Fibroblast of skin of left biceps (primary cell): Measurements from ENCODE around the gene ARF3.
"Not testable (repeated sequence)": the region's sequence is repeated elsewhere in the genome, so short reads cannot be mapped to it uniquely, and the experiment has no call there.

Experiments
- DNase-seq, 2 experiments: peaks; one replicate each; pipeline ENCODE4 v3.0.0-alpha.2; 2013; ENCODE audit warnings: low read depth in 2 of 2

Gene ARF3

DNA sequence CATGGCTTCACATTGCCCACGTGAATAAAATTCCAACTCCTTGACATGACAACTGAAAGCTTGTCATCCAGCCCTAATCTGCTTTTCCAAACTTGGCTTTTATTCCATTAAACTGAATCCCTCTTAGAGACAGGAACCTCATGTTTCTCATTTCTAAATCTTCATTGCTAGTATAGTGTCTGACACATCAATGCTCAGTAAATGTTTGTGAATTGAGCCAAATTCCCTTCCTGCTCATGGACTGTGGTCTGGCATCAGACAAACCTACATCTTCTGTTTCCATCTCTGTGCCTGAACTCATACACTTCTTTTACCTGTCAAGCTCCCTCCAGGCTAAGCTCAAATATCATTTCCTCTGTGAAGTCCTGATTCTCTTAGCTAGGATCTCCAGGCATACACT is 27.7 kb downstream of the ARF3 start:
- no peak for DNase-seq

DNA sequence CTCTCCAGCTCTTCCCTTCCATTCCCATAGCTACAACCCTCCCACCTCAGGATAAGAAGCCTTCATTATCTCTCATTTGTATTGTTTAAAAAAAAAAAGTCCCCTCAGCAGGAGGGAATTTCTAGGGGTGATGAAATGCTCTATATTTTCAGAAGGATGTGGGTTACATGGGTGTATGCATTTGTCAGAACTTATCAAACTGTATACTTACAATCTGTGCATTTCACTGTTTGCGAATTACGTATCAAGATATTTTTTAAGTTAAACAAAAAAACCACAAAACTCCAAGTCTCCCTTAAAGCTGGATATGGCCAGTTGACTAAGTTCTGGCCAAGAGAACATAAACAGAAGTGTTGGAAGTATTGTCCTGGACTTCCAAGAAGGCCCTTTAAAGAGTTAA is 30.0 kb downstream of the ARF3 start:
- peak; percentile 15 to 25 for DNase-seq

DNA sequence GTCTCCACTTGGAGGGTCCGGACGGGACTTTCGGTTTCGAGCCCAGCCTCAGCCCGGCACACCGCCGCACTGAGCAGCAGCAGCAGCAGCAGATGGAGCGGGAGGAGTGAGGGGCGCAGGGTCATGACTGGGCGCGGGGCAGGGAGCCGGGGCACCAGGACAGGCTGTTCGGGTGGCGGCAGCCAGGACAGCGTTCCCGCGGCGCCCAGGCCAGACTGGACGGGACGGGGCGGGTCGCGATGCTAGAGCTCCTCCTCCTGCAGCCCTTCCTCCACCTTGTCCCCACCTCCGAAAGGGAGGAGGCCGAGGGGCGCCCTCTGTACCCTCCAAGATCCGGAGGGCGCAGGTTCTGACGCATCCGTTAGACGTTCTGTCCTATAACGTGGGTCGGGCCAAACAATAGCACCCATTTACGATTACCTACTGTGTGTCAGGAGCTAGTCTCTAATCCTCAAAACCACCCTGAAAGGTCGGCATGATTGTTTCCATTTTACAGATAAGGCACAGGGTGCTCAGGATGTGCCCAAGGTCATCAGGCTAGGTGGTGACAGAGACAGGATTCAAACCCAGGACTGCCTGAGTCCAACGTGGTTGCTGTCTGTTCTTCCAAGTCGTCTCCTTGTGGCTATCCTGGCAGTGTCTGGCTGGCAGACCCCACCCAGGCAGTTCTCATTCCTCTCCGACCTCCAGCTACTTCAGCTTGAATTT is 31.8 kb downstream of the ARF3 start, which contains the start of gene FKBP11:
Gene FKBP11, minus strand, starts transcription at position 189 of the 708 bp plus-strand sequence. Its CDS starts 64 bp downstream, at position 125.
- peak; percentile 12 to 25 for DNase-seq

DNA sequence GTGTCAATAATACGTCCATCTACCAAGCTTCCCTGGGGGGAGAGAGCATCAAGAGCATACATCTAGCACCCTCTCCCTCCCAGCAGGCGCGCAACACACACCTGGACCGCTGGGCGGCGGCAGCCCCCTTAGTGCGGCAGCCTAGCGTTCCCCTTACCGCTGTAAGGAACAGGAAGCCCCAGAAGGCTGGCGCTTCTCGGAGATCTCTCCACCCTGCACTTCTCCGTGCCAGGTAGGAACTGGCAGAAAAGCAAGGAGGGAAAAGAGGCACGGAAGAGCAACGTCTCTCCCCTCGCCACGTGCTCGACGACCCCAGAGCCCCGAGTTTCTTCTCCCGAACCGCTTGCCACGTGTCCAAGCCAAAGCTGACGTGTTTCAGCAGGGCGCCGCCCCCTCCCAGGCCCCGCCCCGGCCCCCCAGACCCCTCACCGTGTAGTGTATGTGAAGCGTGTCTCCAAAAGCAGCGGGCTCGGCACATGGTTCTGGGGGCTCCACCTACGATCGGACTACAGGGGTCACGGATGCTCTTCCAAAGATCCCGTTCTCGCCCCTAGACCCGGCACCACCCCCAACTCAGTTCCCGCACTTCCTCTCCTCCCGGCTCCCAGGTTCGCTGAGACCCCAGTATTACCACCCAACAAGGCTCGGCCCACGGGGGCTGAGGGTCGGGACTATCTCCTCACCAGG is 32.5 kb downstream of the ARF3 start:
- DNase-seq: peak; percentile 9 to 12

DNA sequence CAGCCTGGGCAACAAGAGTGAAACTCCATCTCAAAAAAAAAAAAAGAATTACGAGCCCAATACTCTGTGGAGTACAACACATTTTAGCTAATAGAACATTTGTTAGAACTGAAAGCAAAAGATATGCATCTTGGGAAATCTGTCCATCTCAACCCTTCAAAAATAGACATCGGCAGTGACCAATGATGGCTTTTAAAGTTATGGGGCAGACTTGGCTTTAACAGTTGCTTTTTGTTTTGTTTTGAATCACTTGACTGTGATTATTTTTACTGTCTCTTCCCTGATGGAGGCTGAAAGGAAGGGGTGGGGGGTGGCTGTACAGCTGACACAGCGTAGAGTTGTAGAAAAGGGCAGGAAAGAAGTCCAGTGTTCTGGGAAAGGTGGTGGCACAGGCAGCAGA is 34.2 kb downstream of the ARF3 start:
- DNase-seq: no peak

DNA sequence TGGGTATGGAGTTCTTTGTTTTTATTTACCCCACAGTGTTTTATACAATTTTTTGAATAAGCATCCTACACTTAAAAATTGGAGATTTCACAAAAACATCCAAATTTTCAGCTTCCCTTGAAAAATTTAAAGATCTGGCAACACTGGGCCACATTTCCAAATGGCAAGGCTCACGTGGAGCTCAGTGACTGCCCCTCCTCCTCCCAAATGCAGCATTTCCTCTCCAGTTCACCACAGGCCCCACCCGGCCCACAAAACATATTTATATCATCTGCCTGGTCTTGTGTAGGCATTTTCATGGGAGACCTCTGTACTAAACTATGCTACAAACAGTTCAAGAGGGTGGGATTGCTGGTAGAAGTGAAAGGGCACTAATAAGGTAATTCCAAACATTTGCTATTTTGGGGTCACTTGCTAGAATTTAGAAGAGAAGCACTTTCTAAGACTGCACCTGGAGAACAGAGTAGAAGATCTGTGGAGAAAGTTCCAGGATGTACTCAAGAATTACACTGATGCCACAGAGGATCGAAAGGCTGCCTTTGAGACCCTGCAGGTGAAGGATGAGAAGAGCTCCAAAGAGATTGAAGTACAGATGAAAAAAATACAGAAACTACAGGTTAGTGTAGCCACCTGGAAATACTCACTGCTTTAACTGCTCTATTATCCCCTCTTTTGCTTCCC is 39.3 kb downstream of the ARF3 start:
- no peak for DNase-seq

DNA sequence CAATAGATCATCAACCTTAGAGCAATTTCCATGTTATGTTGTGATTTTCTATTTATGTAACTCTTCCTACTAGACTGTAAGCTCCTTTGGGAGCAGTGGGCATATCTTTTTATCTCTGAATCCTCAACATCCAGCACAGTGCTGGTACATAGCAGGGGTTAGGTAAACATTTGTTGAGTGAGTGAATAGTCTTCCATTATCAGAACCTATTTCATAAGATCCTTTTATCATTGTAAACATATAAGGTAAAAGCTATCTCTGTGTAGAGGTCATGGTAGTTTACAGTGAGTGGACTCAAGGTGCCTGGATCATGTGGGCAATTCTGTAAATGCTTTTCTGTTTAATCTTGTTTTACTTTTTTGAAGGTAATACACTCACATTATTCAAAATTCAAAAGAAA is 47.1 kb downstream of the ARF3 start:
- DNase-seq: no peak

DNA sequence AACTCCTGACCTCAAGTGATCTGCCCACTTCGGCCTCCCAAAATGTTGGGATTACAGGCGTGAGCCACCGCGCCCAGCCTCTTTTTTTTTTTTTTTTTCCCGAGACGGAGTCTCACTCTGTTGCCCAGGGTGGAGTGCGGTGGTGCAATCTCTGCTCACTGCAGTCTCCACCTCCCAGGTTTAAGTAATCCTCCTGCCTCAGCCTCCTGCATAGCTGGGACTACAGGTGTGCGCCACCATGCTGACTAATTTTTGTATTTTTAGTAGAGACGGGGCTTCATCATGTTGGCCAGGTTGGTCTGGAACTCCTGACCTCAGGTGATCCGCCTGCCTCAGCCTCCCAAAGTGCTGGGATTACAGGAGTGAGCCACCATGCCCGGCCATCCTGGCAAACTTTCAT is 47.6 kb downstream of the ARF3 start:
- DNase-seq: not testable (repeated sequence)

DNA sequence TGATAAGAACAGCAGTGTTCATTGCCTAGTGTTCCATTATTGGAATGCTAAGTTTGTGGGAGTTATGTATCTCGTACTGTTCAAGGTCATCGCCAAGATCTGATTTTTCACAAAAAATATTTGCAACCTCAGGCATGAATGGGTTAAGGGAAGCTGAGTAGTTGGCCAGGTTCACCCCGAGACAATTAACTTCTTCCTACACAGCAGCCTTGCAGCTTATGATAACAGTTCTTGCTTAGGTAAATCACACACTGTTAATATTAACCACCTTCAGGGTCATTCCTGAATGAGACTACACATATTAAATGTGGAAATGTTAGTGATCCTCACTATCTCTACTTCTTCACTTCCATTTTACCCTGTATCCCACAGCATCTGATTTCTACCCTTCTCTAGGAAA is 50.0 kb downstream of the ARF3 start:
- DNase-seq: no peak

DNA sequence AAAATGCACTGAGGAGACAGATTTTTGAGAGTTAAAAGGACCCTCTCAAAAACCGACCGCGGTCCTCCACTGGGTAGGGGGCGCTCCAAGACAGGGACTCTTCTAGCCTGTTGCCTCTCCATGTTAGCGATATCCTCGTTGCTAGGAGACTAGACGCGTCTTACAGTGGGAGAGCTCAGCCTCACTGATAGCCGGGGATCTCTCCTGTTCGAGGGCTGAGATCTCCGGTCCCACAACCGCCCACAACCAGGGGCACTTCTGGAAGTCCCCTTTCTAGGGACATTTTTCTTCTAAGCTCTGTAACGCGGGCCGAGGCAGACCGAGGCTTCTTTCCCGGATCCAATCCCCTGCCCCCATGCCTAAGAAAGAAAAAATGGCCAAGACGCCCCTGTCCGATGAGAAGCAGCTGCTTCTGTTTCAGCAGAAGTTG is 53.3 kb downstream of the ARF3 start:
- DNase-seq: peak; percentile 57 to 61

DNA sequence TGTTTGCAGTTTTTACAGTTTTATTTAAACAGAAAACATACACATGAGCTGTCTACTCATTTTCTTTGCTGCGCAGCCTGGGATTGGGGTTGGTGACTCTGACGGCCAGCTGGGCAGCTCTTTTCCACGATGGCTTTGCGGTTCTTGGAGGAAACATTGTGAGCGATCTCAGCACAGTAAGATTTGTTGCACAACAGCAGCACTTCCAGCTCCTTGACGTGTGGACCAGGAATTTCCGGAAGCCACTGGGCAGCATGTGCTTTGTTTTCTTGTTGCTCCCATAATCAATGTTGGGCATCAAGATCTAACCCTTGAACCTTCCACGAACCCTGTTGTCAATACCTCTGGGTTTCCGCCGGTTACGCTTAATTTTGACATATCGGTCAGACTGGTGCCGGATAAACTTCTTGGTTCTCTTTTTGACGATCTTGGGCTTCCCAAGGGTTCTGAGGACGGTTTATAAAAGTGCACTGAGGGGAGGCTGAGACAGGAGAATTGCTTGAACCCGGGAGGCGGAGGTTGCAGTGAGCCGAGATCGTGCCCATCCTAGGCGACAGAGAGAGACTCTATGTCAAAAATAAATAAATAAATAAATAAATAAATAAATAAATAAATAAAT is 53.8 kb downstream of the ARF3 start:
- no peak for DNase-seq

DNA sequence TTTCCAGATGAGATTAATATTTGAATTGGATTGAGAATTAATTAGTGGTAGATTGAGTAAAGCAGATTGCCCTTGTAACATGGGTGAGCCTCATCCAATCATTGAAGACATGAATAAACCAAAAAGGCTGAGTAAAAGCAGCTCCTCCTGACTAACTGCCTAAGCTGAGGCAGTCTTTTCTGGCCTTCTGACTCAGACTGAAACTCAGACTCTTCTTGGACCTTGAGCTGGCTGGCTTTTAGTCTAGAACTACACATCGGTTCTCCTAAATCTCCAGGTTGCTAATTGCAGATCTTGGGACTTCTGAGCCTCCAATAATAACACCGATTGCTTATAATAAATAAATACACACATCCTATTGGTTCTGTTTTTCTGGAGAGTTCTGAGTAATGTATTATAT is 56.0 kb downstream of the ARF3 start:
- DNase-seq: no peak

DNA sequence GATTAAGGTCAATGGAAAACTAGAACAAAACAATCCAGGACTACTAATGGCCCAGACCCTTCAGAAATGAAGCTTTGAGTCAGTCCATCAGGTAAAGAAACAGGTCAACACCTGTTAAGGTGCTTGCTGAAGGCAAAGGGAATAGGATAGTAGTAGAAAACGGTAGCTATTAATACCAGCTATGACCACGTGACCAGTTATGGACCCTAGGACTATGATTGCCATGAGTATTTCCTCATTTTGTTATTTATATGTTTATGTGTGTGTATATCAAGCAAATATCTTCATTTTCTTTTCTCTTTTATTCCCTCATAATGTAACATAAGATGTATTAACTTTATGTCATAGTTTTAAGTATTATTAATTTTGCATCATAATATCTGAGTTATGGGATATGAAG is 57.6 kb downstream of the ARF3 start:
- no peak for DNase-seq

DNA sequence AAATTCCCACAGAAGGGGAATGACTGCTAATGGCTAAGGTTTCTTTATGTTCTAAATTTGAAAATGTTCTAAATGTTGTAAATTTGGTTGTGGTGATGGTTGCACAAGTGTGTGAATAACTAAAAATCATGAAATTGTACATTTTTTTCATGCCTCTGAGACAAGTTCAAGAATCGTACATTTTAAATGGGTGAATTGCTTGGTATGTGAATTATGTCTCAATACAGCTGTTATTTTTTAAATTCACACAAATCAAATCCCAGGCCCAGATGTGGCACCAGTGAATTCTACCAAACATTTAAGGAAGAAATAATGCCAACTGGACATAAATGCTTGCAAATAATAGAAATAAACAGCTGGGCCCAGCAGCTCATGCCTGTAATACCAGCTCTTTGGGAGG is 63.0 kb downstream of the ARF3 start:
- no peak for DNase-seq

DNA sequence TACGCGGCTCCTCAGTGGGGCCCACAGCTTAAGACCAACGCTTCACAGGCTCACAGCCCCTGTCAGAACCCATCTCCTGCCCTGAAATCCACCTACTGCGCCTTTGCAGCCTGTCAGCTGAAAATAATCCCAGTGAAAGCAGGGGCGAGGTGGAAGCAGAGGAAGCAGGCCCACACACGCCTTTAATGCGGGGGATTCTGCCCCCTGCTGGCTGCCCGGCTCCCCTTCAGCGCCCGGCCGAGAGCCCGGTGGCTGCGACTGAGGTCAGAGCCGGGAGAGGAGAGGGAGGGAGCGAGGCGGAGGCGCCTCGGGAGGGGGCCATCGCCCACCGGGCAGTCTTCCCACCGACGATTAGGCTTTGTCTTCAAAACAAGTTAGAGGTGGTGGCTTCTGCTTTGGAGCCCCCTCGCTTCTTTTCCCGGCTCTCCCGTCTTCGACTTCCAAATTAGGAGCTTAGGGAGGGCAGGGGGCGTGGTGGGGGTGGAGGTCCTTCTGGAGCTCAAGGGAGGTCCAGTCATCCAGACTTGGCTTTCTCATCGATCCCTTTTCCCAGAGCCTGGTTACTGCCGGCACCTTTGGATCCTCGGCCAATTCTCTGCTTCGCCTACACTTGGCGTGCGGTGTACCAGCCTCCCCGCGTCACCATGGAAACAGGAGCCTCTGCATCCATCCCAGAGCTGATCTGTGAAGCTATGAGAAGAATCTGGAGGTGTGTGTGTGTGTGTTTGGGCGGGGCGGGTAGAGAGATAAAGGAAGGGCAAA is 66.4 kb downstream of the ARF3 start:
- DNase-seq: peak in 1 of 2 experiments; percentile 32

DNA sequence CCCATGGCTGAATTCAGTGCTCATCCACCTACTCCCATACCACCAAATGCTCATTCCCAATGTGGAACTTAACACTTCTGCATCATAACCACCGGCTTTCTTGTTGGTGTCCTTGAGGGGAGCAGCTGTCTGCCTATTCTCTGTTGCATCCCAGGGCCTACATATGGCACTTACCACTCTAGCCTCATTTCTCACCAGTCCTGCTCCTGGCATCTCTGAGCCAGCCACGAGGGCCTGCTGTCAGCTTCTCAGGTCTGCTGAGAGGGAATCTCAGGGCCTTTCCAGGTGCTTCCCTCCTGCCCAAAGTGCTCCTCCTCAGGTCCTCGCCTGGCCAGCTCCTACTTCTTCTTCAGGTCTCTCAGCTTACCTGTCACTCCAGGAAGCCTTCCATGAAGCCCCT is 67.6 kb downstream of the ARF3 start:
- no peak for DNase-seq
